Hepatocyte (in vitro differentiated cells): ENCODE results near the gene BBX. TPM values are rescaled to one million over a fixed set of nuclear protein-coding genes. Genes with fewer than 3 reads are reported as not detected.

Experiments
- DNase-seq: peaks from one replicate; pipeline ENCODE4 v3.0.0-alpha.2; 2016; ENCODE audit warnings: low spot score
- H2AFZ ChIP-seq: fragments of 200-600 bp; sonication (generic); 2 replicates; pipeline ENCODE4 v1.6.0; 2016; ENCODE audit warnings: antibody characterized with exemption, mild to moderate bottlenecking
- H3K27ac ChIP-seq: fragments of 200-600 bp; sonication (generic); 2 replicates; pipeline ENCODE4 v1.5.1; 2016; ENCODE audit warnings: mild to moderate bottlenecking
- H3K27me3 ChIP-seq: fragments of 200-600 bp; sonication (generic); 2 replicates; pipeline ENCODE4 v1.6.1; 2016
- H3K36me3 ChIP-seq: fragments of 200-600 bp; sonication (generic); replicated peaks from 2 replicates; pipeline ENCODE4 v1.5.1; 2016; ENCODE audit warnings: low read depth; ENCODE audit not compliant: insufficient read depth
- H3K4me1 ChIP-seq: fragments of 200-600 bp; sonication (generic); 2 replicates; pipeline ENCODE4 v1.5.1; 2016; ENCODE audit warnings: mild to moderate bottlenecking, moderate library complexity; ENCODE audit not compliant: insufficient read depth
- H3K4me2 ChIP-seq: fragments of 200-600 bp; sonication (generic); 2 replicates; pipeline ENCODE4 v1.6.0; 2016
- H3K4me3 ChIP-seq: fragments of 200-600 bp; sonication (generic); 2 replicates; pipeline ENCODE4 v1.5.1; 2016; ENCODE audit warnings: mild to moderate bottlenecking
- H3K79me2 ChIP-seq: fragments of 200-600 bp; sonication (generic); 2 replicates; pipeline ENCODE4 v1.6.0; 2017; ENCODE audit warnings: mild to moderate bottlenecking
- H3K9me2 ChIP-seq: fragments of 200-600 bp; sonication (generic); replicated peaks from 2 replicates; pipeline ENCODE4 v1.6.0; 2017; ENCODE audit warnings: mild to moderate bottlenecking; ENCODE audit not compliant: insufficient read depth
- H3K9me3 ChIP-seq: fragments of 200-600 bp; sonication (generic); 2 replicates; pipeline ENCODE4 v1.5.1; 2016; ENCODE audit warnings: low read depth, mild to moderate bottlenecking
- H4K20me1 ChIP-seq: fragments of 200-600 bp; sonication (generic); 2 replicates; pipeline ENCODE4 v1.6.0; 2016; ENCODE audit warnings: mild to moderate bottlenecking; ENCODE audit not compliant: insufficient read depth, poor library complexity, severe bottlenecking
- EZH2 ChIP-seq: fragments of 200-600 bp; sonication (generic); IDR thresholded peaks from 2 replicates; pipeline ENCODE4 v1.6.1; 2016; ENCODE audit warnings: antibody characterized with exemption, mild to moderate bottlenecking, borderline replicate concordance
- EZH2phosphoT487 ChIP-seq: fragments of 200-600 bp; sonication (generic); IDR thresholded peaks from one replicate; pipeline ENCODE4 v1.6.1; 2018; ENCODE audit warnings: antibody characterized with exemption, mild to moderate bottlenecking, low read depth, moderate library complexity; ENCODE audit not compliant: unreplicated experiment, severe bottlenecking
- WGBS: methylation state at CpG from one replicate; pipeline ENCODE4 v1.1.6; 2016; ENCODE audit warnings: low lambda C conversion rate; ENCODE audit errors: missing lambda C conversion rate; 5-methylcytosine and 5-hydroxymethylcytosine counted together
- polyA plus RNA-seq: library from polyadenylated mRNA; unstranded; fragments of >200 nt; fragmentation: Nextera tagmentation; extraction: Ambion mirVana; gene quantifications from 2 replicates; pipeline ENCODE4 v1.2.1, GENCODE V29; 2016
- total RNA-seq: library from RNA; depleted of rRNA; stranded (reverse); fragments of >200 nt; gene quantifications from 2 replicates; pipeline ENCODE4 v1.2.3, GENCODE V29; 2014
- TF ChIP-seq, protein P1 (sequence below): fragments of 200-600 bp; sonication (generic); IDR thresholded peaks from 2 replicates; pipeline ENCODE4 v1.5.1; 2016; ENCODE audit warnings: antibody characterized with exemption, mild to moderate bottlenecking; ENCODE audit not compliant: poor library complexity

BBX gene
- total and polyA plus RNA-seq, 2 experiments from 2014 or later, result 63.7 to 75.2 TPM

DNA sequence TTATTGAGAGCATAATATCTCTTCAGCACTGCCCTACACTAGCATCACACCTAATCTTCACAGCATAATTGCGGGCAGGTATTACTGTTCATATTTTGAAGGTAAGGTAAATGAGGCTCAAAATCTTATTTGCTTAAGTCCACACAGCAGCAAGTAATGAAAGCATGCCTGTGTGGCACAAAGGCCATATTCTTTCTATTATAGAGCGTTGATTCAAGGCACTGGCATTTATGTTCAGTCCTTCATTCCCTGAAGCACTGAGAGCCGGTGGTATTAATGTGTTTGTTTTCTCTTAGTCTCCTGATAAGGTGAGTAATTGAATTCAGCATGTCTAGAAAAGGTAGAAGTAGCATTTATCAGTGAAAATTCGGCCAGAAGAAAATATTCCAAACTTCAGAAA, 231.2 kb downstream of the BBX start:
- H3K9me3 ChIP-seq, result no peaks in the 10 kb centered on the region
- no peak for DNase-seq
- no peaks in the 10 kb centered on the region for H3K79me2 ChIP-seq
- no peaks in the 10 kb centered on the region for H3K27me3 ChIP-seq
- no peak overlapping the region for H3K4me2 ChIP-seq
- H3K27ac ChIP-seq, result peak overlapping the region; percentile 17
- no peak overlapping the region for H2AFZ ChIP-seq
- H3K36me3 ChIP-seq, result no peaks in the 10 kb centered on the region
- 51% methylated on average over 4 of the region's 4 CpGs for WGBS
- no peaks in the 10 kb centered on the region for H3K9me2 ChIP-seq
- no peak overlapping the region for H3K4me3 ChIP-seq
- TF ChIP-seq EZH2 (no peak), EZH2phosphoT487 (no peak)
- TF ChIP-seq, protein P1, sequence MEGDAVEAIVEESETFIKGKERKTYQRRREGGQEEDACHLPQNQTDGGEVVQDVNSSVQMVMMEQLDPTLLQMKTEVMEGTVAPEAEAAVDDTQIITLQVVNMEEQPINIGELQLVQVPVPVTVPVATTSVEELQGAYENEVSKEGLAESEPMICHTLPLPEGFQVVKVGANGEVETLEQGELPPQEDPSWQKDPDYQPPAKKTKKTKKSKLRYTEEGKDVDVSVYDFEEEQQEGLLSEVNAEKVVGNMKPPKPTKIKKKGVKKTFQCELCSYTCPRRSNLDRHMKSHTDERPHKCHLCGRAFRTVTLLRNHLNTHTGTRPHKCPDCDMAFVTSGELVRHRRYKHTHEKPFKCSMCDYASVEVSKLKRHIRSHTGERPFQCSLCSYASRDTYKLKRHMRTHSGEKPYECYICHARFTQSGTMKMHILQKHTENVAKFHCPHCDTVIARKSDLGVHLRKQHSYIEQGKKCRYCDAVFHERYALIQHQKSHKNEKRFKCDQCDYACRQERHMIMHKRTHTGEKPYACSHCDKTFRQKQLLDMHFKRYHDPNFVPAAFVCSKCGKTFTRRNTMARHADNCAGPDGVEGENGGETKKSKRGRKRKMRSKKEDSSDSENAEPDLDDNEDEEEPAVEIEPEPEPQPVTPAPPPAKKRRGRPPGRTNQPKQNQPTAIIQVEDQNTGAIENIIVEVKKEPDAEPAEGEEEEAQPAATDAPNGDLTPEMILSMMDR, result no peak
- peaks cover 10% of the 10 kb centered on the region for H3K4me1 ChIP-seq
- no peaks in the 10 kb centered on the region for H4K20me1 ChIP-seq

DNA sequence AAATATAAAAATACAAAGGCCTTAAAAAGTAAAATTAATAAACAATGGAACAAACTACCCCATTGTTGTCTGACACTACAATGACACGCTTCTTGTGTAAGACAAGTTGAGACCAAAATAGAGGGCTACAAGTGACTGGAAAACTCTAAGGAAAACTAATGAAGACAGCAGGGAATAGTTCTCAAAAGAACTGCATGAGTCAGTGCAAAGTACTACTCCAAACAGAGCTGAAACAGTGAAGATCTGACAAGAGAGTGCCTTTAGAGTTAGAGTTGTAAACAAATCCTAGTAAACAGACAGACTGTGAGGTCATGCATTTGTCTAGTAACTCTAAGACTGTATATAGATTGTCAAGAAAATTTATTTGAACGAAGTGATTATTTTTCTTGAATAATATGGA, 233.9 kb downstream of the BBX start:
- H4K20me1 ChIP-seq, result no peaks in the 10 kb centered on the region
- peaks cover 10% of the 10 kb centered on the region for H3K4me1 ChIP-seq
- WGBS, result 86% methylated on average over 2 of the region's 2 CpGs
- H3K4me2 ChIP-seq, result no peak overlapping the region
- no peaks in the 10 kb centered on the region for H3K27me3 ChIP-seq
- no peaks in the 10 kb centered on the region for H3K36me3 ChIP-seq
- no peaks in the 10 kb centered on the region for H3K9me3 ChIP-seq
- no peak for DNase-seq
- H3K79me2 ChIP-seq, result no peaks in the 10 kb centered on the region
- H3K27ac ChIP-seq, result no peak overlapping the region
- H3K4me3 ChIP-seq, result no peak overlapping the region
- TF ChIP-seq EZH2phosphoT487 (no peak), EZH2 (no peak)
- TF ChIP-seq, protein P1, result no peak
- no peaks in the 10 kb centered on the region for H3K9me2 ChIP-seq
- no peak overlapping the region for H2AFZ ChIP-seq

DNA sequence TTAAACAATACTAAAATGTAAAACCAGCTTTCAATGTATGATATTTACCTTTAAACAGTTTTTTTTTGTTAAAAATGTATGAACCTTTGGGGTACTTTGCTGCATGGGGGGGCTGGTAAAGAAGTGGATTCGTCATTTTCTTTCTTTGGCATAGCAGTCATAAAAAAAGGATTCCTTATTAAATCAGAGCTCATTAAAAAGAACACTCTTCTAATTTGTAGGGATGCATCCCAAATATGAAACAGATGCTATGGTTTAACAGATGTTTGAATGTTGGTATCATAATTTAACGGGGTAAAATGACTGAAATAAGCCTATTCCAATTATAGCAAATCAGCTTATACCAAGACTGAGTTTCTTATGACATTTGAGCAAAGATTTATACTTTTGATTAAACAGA, 234.4 kb downstream of the BBX start:
- Histone ChIP-seq H3K4me1 (peaks cover 7% of the 10 kb centered on the region), H3K27ac (no peak overlapping the region), H3K9me2 (no peaks in the 10 kb centered on the region), H3K4me3 (no peak overlapping the region), H3K4me2 (no peak overlapping the region), H3K27me3 (no peaks in the 10 kb centered on the region), H4K20me1 (no peaks in the 10 kb centered on the region), H3K79me2 (no peaks in the 10 kb centered on the region), H3K9me3 (no peaks in the 10 kb centered on the region), H3K36me3 (no peaks in the 10 kb centered on the region), H2AFZ (no peak overlapping the region)
- no peak for DNase-seq
- 75% methylated on average over 2 of the region's 2 CpGs for WGBS
- TF ChIP-seq, protein P1, result no peak
- TF ChIP-seq EZH2phosphoT487 (no peak), EZH2 (no peak)

DNA sequence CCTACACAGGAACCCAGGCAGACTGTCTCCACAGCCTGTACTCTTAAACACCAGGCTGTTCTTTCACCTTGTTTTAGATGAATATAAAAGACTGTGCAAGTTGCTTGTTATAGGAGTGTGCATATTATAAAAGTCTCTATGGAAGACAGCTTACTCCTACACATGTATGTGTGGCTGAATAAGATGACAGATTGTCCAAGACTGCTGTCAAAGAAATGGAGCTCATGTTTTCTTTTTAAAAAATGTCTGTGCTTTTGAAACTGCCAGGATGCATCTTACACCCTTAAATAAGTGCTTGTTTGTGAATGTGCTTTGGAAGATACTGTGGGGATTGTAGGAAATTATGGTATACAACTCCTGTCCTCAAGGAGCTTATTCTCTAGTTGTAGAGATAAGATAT, 237.4 kb downstream of the BBX start:
- Histone ChIP-seq H3K4me1 (no peaks in the 10 kb centered on the region), H3K36me3 (no peaks in the 10 kb centered on the region), H3K4me2 (no peak overlapping the region), H2AFZ (no peak overlapping the region), H3K27ac (no peak overlapping the region), H3K9me3 (no peaks in the 10 kb centered on the region), H3K4me3 (no peak overlapping the region), H4K20me1 (no peaks in the 10 kb centered on the region), H3K79me2 (no peaks in the 10 kb centered on the region), H3K9me2 (no peaks in the 10 kb centered on the region), H3K27me3 (no peaks in the 10 kb centered on the region)
- DNase-seq, result no peak
- TF ChIP-seq EZH2, result no peak
- no peak for TF ChIP-seq EZH2phosphoT487
- TF ChIP-seq, protein P1, result no peak
